ENCODE measurements around the gene TC2N.

DNA sequence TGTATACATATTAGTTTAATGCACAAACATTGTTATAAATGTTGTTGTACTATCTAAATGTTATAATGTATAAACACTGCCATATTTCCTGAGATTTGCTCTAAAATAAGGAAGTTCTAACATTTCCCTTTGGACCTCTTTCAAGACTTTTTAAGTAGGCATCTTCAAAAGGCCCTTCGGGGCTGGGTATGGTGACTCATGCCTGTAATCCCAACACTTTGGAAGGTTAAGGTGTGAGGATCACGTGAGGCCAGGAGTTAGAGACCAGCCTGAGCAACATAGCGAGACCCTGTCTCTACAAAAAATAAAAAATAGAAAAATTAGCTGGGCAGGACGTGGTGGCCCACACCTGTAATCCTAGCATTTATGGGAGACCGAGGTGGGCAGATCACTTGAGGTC lies 44.7 kb upstream of the TC2N start:
- TF ChIP-seq, protein P1, sequence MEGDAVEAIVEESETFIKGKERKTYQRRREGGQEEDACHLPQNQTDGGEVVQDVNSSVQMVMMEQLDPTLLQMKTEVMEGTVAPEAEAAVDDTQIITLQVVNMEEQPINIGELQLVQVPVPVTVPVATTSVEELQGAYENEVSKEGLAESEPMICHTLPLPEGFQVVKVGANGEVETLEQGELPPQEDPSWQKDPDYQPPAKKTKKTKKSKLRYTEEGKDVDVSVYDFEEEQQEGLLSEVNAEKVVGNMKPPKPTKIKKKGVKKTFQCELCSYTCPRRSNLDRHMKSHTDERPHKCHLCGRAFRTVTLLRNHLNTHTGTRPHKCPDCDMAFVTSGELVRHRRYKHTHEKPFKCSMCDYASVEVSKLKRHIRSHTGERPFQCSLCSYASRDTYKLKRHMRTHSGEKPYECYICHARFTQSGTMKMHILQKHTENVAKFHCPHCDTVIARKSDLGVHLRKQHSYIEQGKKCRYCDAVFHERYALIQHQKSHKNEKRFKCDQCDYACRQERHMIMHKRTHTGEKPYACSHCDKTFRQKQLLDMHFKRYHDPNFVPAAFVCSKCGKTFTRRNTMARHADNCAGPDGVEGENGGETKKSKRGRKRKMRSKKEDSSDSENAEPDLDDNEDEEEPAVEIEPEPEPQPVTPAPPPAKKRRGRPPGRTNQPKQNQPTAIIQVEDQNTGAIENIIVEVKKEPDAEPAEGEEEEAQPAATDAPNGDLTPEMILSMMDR (IDR thresholded peaks at IDR 0.05; ENCODE audit: insufficient read depth, low read depth, low read length) = no peak
- no peak for TF ChIP-seq EZH2 (IDR thresholded peaks at IDR 0.05; ENCODE audit: insufficient read depth, low read length)

Data from astrocyte (in vitro differentiated cells and primary cell).